ENCODE results near the gene PPM1N.

The PPM1N gene

GRCh38 chr19:45498411-45499195 lies at the start of gene PPM1N:
TSS of gene PPM1N (plus strand) at chr19:45498443. CDS start at chr19:45498473, 30 bp downstream.
- in situ Hi-C loops (cut with HindIII; ENCODE audit: low pct_unique_long_range_greater_than_20kb, low sequenced_read_pairs), result no loop called here
- TF ChIP-seq JUND (IDR thresholded peaks at IDR 0.05; ENCODE audit: low read depth), result no peak
- no peak for DNase-seq (ENCODE audit: low read depth in 1 of 2, low spot score in 1 of 2)

GRCh38 chr19:45448887-45449299 lies 49.4 kb upstream of the PPM1N start:
- no peak for DNase-seq (ENCODE audit: low read depth in 1 of 2, low spot score in 1 of 2)
- no peak for TF ChIP-seq JUND (IDR thresholded peaks at IDR 0.05; ENCODE audit: low read depth)
- in situ Hi-C loops (cut with HindIII; ENCODE audit: low pct_unique_long_range_greater_than_20kb, low sequenced_read_pairs), result no loop called here

GRCh38 chr19:45450012-45450333 lies 48.3 kb upstream of the PPM1N start:
- DNase-seq (ENCODE audit: low read depth in 1 of 2, low spot score in 1 of 2), result no peak
- in situ Hi-C loops (cut with HindIII; ENCODE audit: low pct_unique_long_range_greater_than_20kb, low sequenced_read_pairs), result no loop called here
- no peak for TF ChIP-seq JUND (IDR thresholded peaks at IDR 0.05; ENCODE audit: low read depth)

GRCh38 chr19:45451131-45451849 lies 47.0 kb upstream of the PPM1N start:
- no peak for TF ChIP-seq JUND (IDR thresholded peaks at IDR 0.05; ENCODE audit: low read depth)
- in situ Hi-C loops (cut with HindIII; ENCODE audit: low pct_unique_long_range_greater_than_20kb, low sequenced_read_pairs), result no loop called here
- peak in 1 of 2 experiments; percentile 68 for DNase-seq (ENCODE audit: low read depth in 1 of 2, low spot score in 1 of 2)

GRCh38 chr19:45451850-45452387 lies 46.3 kb upstream of the PPM1N start:
- in situ Hi-C loops (cut with HindIII; ENCODE audit: low pct_unique_long_range_greater_than_20kb, low sequenced_read_pairs), result no loop called here
- TF ChIP-seq JUND (IDR thresholded peaks at IDR 0.05; ENCODE audit: low read depth), result no peak
- DNase-seq (ENCODE audit: low read depth in 1 of 2, low spot score in 1 of 2), result no peak

- peak; percentile 90 for TF ChIP-seq JUND (IDR thresholded peaks at IDR 0.05; ENCODE audit: low read depth)
- in situ Hi-C loops (cut with HindIII; ENCODE audit: low pct_unique_long_range_greater_than_20kb, low sequenced_read_pairs), result no loop called here
- peak; percentile 64 to 91 for DNase-seq (ENCODE audit: low read depth in 1 of 2, low spot score in 1 of 2)
Observed at GRCh38 chr19:45455707-45456499, 42.3 kb upstream of the PPM1N start.

- TF ChIP-seq JUND (IDR thresholded peaks at IDR 0.05; ENCODE audit: low read depth), result no peak
- in situ Hi-C loops (cut with HindIII; ENCODE audit: low pct_unique_long_range_greater_than_20kb, low sequenced_read_pairs), result no loop called here
- no peak for DNase-seq (ENCODE audit: low read depth in 1 of 2, low spot score in 1 of 2)
Observed at GRCh38 chr19:45456500-45456815, 41.8 kb upstream of the PPM1N start.

GRCh38 chr19:45457776-45458175 lies 40.5 kb upstream of the PPM1N start:
- no peak for DNase-seq (ENCODE audit: low read depth in 1 of 2, low spot score in 1 of 2)
- TF ChIP-seq JUND (IDR thresholded peaks at IDR 0.05; ENCODE audit: low read depth), result no peak
- in situ Hi-C loops (cut with HindIII; ENCODE audit: low pct_unique_long_range_greater_than_20kb, low sequenced_read_pairs), result no loop called here

GRCh38 chr19:45460807-45461347 lies 37.4 kb upstream of the PPM1N start:
- DNase-seq (ENCODE audit: low read depth in 1 of 2, low spot score in 1 of 2), result no peak
- in situ Hi-C loops (cut with HindIII; ENCODE audit: low pct_unique_long_range_greater_than_20kb, low sequenced_read_pairs), result no loop called here
- no peak for TF ChIP-seq JUND (IDR thresholded peaks at IDR 0.05; ENCODE audit: low read depth)

- TF ChIP-seq JUND (IDR thresholded peaks at IDR 0.05; ENCODE audit: low read depth), result no peak
- in situ Hi-C loops (cut with HindIII; ENCODE audit: low pct_unique_long_range_greater_than_20kb, low sequenced_read_pairs), result no loop called here
- no peak for DNase-seq (ENCODE audit: low read depth in 1 of 2, low spot score in 1 of 2)
Observed at GRCh38 chr19:45462174-45462573, 36.1 kb upstream of the PPM1N start.

GRCh38 chr19:45463241-45463640 lies 35.0 kb upstream of the PPM1N start:
- no peak for TF ChIP-seq JUND (IDR thresholded peaks at IDR 0.05; ENCODE audit: low read depth)
- in situ Hi-C loops (cut with HindIII; ENCODE audit: low pct_unique_long_range_greater_than_20kb, low sequenced_read_pairs), result no loop called here
- no peak for DNase-seq (ENCODE audit: low read depth in 1 of 2, low spot score in 1 of 2)

- TF ChIP-seq JUND (IDR thresholded peaks at IDR 0.05; ENCODE audit: low read depth), result no peak
- in situ Hi-C loops (cut with HindIII; ENCODE audit: low pct_unique_long_range_greater_than_20kb, low sequenced_read_pairs), result no loop called here
- no peak for DNase-seq (ENCODE audit: low read depth in 1 of 2, low spot score in 1 of 2)
Observed at GRCh38 chr19:45464274-45464673, 34.0 kb upstream of the PPM1N start.
